Endothelial cell of umbilical vein (primary cell): ENCODE measurements around the gene BBS10.

Source experiments
- CTCF ChIP-seq, 2 donors: IDR thresholded peaks; 1 replicate in 1 of 2; 2 replicates in 1 of 2; pipeline ENCODE4 v1.5.1; 2011; ENCODE audit warnings: low read length in 2 of 2, mild to moderate bottlenecking in 2 of 2, moderate library complexity in 2 of 2, control low read depth in 1 of 2, inconsistent platforms in 1 of 2, low read depth in 1 of 2; ENCODE audit not compliant: insufficient read depth in 1 of 2; ENCODE audit errors: extremely low read depth in 1 of 2
- EZH2 ChIP-seq: IDR thresholded peaks from 2 replicates; pipeline ENCODE4 v1.6.1; 2012; ENCODE audit warnings: borderline replicate concordance, low read depth, mild to moderate bottlenecking, moderate library complexity, low read length, inconsistent platforms; ENCODE audit not compliant: severe bottlenecking

- TF ChIP-seq EZH2 (no peak), CTCF (IDR thresholded peaks at IDR 0.05; ENCODE audit: extremely low read depth in 1 of 2, insufficient read depth in 1 of 2, low read depth in 1 of 2, low read length in 2 of 2) (no peak)
These were observed 35.9 kb downstream of the BBS10 start for GRCh38 chr12:76312315-76312714.
